K562 (cell line): ENCODE measurements around the gene RGS19. TPM values are rescaled to one million over a fixed set of nuclear protein-coding genes. Genes with fewer than 3 reads are reported as not detected.
A peak's percentile ranks its signal among the peaks of the same experiment; 100 is the strongest.

Source experiments
- BCOR ChIP-seq: fragments of 450-650 bp; IDR thresholded peaks from 2 replicates; pipeline ENCODE4 v1.6.1; 2016
- ERF ChIP-seq: fragments of 450-650 bp; formaldehyde crosslinking; IDR thresholded peaks from 2 replicates; pipeline ENCODE4 v1.4.0; 2020; ENCODE audit warnings: mild to moderate bottlenecking, mixed read lengths
- FOXJ3 ChIP-seq: sonication (generic); formaldehyde crosslinking; IDR thresholded peaks from 2 replicates; pipeline ENCODE4 v1.4.0; 2020; ENCODE audit warnings: mild to moderate bottlenecking, missing genetic modification reagents
- GTF2B ChIP-seq: IDR thresholded peaks from 2 replicates; pipeline ENCODE4 v1.6.1; 2011; ENCODE audit not compliant: insufficient read length; ENCODE audit errors: extremely low read depth
- KDM4B ChIP-seq, 2 experiments: fragments of 450-650 bp in 1 of 2; sonication (generic) in 1 of 2; IDR thresholded peaks; 2 replicates each; pipeline ENCODE4 v1.6.1; 2016 to 2017; ENCODE audit warnings: borderline replicate concordance in 2 of 2, antibody characterized with exemption in 1 of 2, low read depth in 1 of 2, mild to moderate bottlenecking in 1 of 2
- MTA2 ChIP-seq: fragments of 450-650 bp; IDR thresholded peaks from 2 replicates; pipeline ENCODE4 v1.6.1; 2016; ENCODE audit warnings: low read depth
- NFRKB ChIP-seq: fragments of 450-650 bp; IDR thresholded peaks from 2 replicates; pipeline ENCODE4 v1.6.1; 2016; ENCODE audit warnings: low read depth
- NKRF ChIP-seq: fragments of 450-650 bp; IDR thresholded peaks from 2 replicates; pipeline ENCODE4 v1.6.1; 2016; ENCODE audit warnings: borderline replicate concordance
- PCBP1 ChIP-seq: fragments of 200-400 bp; formaldehyde crosslinking; IDR thresholded peaks from 2 replicates; pipeline ENCODE4 v1.6.1; 2018; ENCODE audit warnings: mild to moderate bottlenecking, low read depth, low read length; ENCODE audit not compliant: poor library complexity, severe bottlenecking
- POLR2AphosphoS5 ChIP-seq: IDR thresholded peaks from 2 replicates; pipeline ENCODE4 v1.6.1; 2011; ENCODE audit warnings: mild to moderate bottlenecking, low read depth, low read length, moderate library complexity; ENCODE audit not compliant: control insufficient read depth, insufficient read depth
- POU5F1 ChIP-seq: fragments of 150-350 bp; IDR thresholded peaks from 2 replicates; pipeline ENCODE4 v1.6.1; 2014; ENCODE audit warnings: borderline replicate concordance, low read length, low read depth, mild to moderate bottlenecking; ENCODE audit not compliant: partially characterized antibody
- SMARCB1 ChIP-seq: IDR thresholded peaks from 2 replicates; pipeline ENCODE4 v1.6.1; 2011; ENCODE audit warnings: improper control_type of control experiment, low read depth; ENCODE audit not compliant: insufficient read length
- TAF9B ChIP-seq: fragments of 450-650 bp; IDR thresholded peaks from 2 replicates; pipeline ENCODE4 v1.6.1; 2018; ENCODE audit warnings: mild to moderate bottlenecking; ENCODE audit not compliant: partially characterized antibody
- TAL1 ChIP-seq: fragments of 450-650 bp; IDR thresholded peaks from 2 replicates; pipeline ENCODE4 v1.6.1; 2016; ENCODE audit warnings: mild to moderate bottlenecking
- TRIM24 ChIP-seq, 2 experiments: fragments of 450-650 bp; IDR thresholded peaks; 2 replicates each; pipeline ENCODE4 v1.6.1; 2016
- ZNF23 ChIP-seq: fragments of 250-450 bp; sonication (Bioruptor Pico); IDR thresholded peaks from 2 replicates; pipeline ENCODE4 v1.4.0; 2020; ENCODE audit warnings: mild to moderate bottlenecking
- ZNF274 ChIP-seq: IDR thresholded peaks from 2 replicates; pipeline ENCODE4 v1.6.1; 2011; ENCODE audit warnings: low read depth, mild to moderate bottlenecking, low read length, moderate library complexity, borderline replicate concordance
- ZNF668 ChIP-seq: fragments of 250-450 bp; sonication (Bioruptor Pico); IDR thresholded peaks from 2 replicates; pipeline ENCODE4 v1.8.0; 2022; ENCODE audit warnings: mild to moderate bottlenecking, inconsistent platforms
- ZNF699 ChIP-seq: fragments of 250-450 bp; sonication (Bioruptor Pico); IDR thresholded peaks from 2 replicates; pipeline ENCODE4 v1.8.0; 2021; ENCODE audit warnings: mild to moderate bottlenecking, moderate library complexity; ENCODE audit not compliant: insufficient replicate concordance
- ZNF764 ChIP-seq: fragments of 250-450 bp; sonication (Bioruptor Pico); IDR thresholded peaks from 2 replicates; pipeline ENCODE4 v1.4.0; 2020; ENCODE audit warnings: low read depth, mild to moderate bottlenecking, moderate library complexity
- ZNF77 ChIP-seq: fragments of 250-450 bp; sonication (Bioruptor Pico); IDR thresholded peaks from 2 replicates; pipeline ENCODE4 v1.5.0; 2020
- polyA plus RNA-seq, 8 experiments: library from polyadenylated mRNA; depleted of rRNA in 4 of 8; stranded (reverse) in 5 of 8; unstranded in 3 of 8; fragments of >200 nt; fragmentation: Nextera tagmentation in 2 of 8; fragmentation: Illumina TruSeq in 1 of 8; extraction: Ambion mirVana in 2 of 8; extraction: Trizol in 1 of 8; gene quantifications; 2 replicates each; pipeline versions ENCODE4 v1.2.1 to v1.2.3, GENCODE V29; 2011 to 2014; ENCODE audit warnings: inconsistent platforms in 1 of 8, missing spikeins in 1 of 8
- total RNA-seq, 7 experiments: library from RNA; depleted of rRNA in 6 of 7; stranded (reverse); fragments of >200 nt in 6 of 7; fragmentation: Illumina TruSeq in 2 of 7; extraction: Trizol in 2 of 7; gene quantifications; 2 replicates each; pipeline versions ENCODE4 v1.2.1 to v1.2.3, GENCODE V29; 2011 to 2021; ENCODE audit warnings: low replicate concordance in 1 of 7
- TF ChIP-seq, protein P1 (sequence below): sonication (generic); formaldehyde crosslinking; IDR thresholded peaks from 2 replicates; pipeline ENCODE4 v1.8.1; 2023; ENCODE audit warnings: mild to moderate bottlenecking, missing genetic modification reagents
- TF ChIP-seq, protein P2 (sequence below): fragments of 250-450 bp; sonication (Bioruptor Pico); IDR thresholded peaks from 2 replicates; pipeline ENCODE4 v1.8.0; 2021; ENCODE audit warnings: borderline replicate concordance, mild to moderate bottlenecking, moderate library complexity; ENCODE audit not compliant: poor library complexity, severe bottlenecking
- TF ChIP-seq, protein P3 (sequence below): sonication (generic); formaldehyde crosslinking; IDR thresholded peaks from 2 replicates; pipeline ENCODE4 v1.8.1; 2023; ENCODE audit warnings: mild to moderate bottlenecking, missing genetic modification reagents, moderate library complexity

Gene RGS19
- total and polyA plus RNA-seq, 9 of the 15 experiments (the other 6 are each of a cell fraction or from before 2014, with no cell fraction given): 0.41 to 23.7 (median 14.6) TPM

GRCh38 chr20:64049878-64050260, 29.4 kb downstream of the RGS19 start (continued):
- TF ChIP-seq ZNF764 (no peak), TAL1 (no peak), ZNF23 (CRISPR knock-in tag) (no peak), KDM4B (IDR thresholded peaks at IDR 0.05; ENCODE audit: borderline replicate concordance in 2 of 2, low read depth in 1 of 2) (0 out of 4 replicates have a peak, but pooled peaks of 1 of the 2 experiments have one; percentile 25), PCBP1 (no peak), ZNF668 (CRISPR knock-in tag) (no peak), NKRF (no peak), BCOR (no peak), TAF9B (no peak), POU5F1 (no peak), ZNF699 (CRISPR knock-in tag) (no peak), ERF (CRISPR knock-in tag) (no peak), ZNF274 (no peak), POLR2AphosphoS5 (no peak), TRIM24 (IDR thresholded peaks at IDR 0.05) (no peak), GTF2B (no peak), MTA2 (no peak), ZNF77 (CRISPR knock-in tag) (no peak), NFRKB (0 out of 2 replicates have a peak, but pooled peaks have one; percentile 30), SMARCB1 (no peak), FOXJ3 (CRISPR knock-in tag) (no peak)
- TF ChIP-seq, protein P1, sequence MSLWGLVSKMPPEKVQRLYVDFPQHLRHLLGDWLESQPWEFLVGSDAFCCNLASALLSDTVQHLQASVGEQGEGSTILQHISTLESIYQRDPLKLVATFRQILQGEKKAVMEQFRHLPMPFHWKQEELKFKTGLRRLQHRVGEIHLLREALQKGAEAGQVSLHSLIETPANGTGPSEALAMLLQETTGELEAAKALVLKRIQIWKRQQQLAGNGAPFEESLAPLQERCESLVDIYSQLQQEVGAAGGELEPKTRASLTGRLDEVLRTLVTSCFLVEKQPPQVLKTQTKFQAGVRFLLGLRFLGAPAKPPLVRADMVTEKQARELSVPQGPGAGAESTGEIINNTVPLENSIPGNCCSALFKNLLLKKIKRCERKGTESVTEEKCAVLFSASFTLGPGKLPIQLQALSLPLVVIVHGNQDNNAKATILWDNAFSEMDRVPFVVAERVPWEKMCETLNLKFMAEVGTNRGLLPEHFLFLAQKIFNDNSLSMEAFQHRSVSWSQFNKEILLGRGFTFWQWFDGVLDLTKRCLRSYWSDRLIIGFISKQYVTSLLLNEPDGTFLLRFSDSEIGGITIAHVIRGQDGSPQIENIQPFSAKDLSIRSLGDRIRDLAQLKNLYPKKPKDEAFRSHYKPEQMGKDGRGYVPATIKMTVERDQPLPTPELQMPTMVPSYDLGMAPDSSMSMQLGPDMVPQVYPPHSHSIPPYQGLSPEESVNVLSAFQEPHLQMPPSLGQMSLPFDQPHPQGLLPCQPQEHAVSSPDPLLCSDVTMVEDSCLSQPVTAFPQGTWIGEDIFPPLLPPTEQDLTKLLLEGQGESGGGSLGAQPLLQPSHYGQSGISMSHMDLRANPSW (CRISPR knock-in tag): no peak
- TF ChIP-seq, protein P2, sequence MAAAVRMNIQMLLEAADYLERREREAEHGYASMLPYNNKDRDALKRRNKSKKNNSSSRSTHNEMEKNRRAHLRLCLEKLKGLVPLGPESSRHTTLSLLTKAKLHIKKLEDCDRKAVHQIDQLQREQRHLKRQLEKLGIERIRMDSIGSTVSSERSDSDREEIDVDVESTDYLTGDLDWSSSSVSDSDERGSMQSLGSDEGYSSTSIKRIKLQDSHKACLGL: no peak
- TF ChIP-seq, protein P3, sequence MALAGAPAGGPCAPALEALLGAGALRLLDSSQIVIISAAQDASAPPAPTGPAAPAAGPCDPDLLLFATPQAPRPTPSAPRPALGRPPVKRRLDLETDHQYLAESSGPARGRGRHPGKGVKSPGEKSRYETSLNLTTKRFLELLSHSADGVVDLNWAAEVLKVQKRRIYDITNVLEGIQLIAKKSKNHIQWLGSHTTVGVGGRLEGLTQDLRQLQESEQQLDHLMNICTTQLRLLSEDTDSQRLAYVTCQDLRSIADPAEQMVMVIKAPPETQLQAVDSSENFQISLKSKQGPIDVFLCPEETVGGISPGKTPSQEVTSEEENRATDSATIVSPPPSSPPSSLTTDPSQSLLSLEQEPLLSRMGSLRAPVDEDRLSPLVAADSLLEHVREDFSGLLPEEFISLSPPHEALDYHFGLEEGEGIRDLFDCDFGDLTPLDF: no peak
